Right lobe of liver (tissue), 4 donors: Measurements from ENCODE around the gene GRID1.

Experiments used
- CTCF ChIP-seq, 4 donors: fragments of 200-600 bp in 3 of 4; fragments of 450-650 bp in 1 of 4; IDR thresholded peaks; one replicate each; pipeline versions ENCODE4 v1.5.1 to v1.8.0; 2016 to 2022; ENCODE audit warnings: antibody characterized with exemption in 4 of 4, mild to moderate bottlenecking in 2 of 4
- POLR2A ChIP-seq: fragments of 450-650 bp; IDR thresholded peaks from one replicate; pipeline ENCODE4 v1.6.1; 2017; ENCODE audit warnings: antibody characterized with exemption, mild to moderate bottlenecking
- donor health status: DM: no; HTN: no; CAD: no.
- donor health status: DM: no; HTN: no; CAD: no.
- donor health status: DM: no; HTN: yes; CAD: no.

- TF ChIP-seq CTCF (IDR thresholded peaks at IDR 0.05) (no peak), POLR2A (no peak)
Observed at GRCh38 chr10:86314616-86315548, 51.7 kb downstream of the GRID1 start.
